Measurements from ENCODE around the gene CACNA2D2.

The CACNA2D2 gene

GRCh38 chr3:50475348-50475747 lies 28.1 kb downstream of the CACNA2D2 start:
- no peaks in the 10 kb centered on the region for H3K36me3 ChIP-seq (ENCODE audit: control insufficient read depth in 2 of 2, insufficient read depth in 1 of 2, low read length in 2 of 2)
- H3K4me3 ChIP-seq (ENCODE audit: low read depth, low read length): no peak overlapping the region
- H3K4me1 ChIP-seq (ENCODE audit: control insufficient read depth, insufficient read depth, low read length): no peaks in the 10 kb centered on the region
- no peaks in the 10 kb centered on the region for H3K9me3 ChIP-seq (ENCODE audit: control insufficient read depth, insufficient read depth, low read depth, low read length)
- H3K27ac ChIP-seq (ENCODE audit: extremely low read depth, low read depth, low read length): no peak overlapping the region
- ChIA-PET POLR2A (no interaction called here), CTCF (interaction anchor here (0.9 kb wide), 1 partner anchor 44 kb away, joined by 3 read pairs; no protein-coding TSS in a partner anchor)
- TF ChIP-seq ZNF792 (tag by site-specific recombination; IDR thresholded peaks at IDR 0.05) (no peak), ZNF239 (tag by site-specific recombination; IDR thresholded peaks at IDR 0.05) (no peak), ZNF529 (tag by site-specific recombination; IDR thresholded peaks at IDR 0.05; ENCODE audit: insufficient replicate concordance) (no peak), ZNF514 (tag by site-specific recombination; IDR thresholded peaks at IDR 0.05) (no peak), ZNF26 (tag by site-specific recombination; IDR thresholded peaks at IDR 0.05) (no peak), ZNF544 (tag by site-specific recombination; IDR thresholded peaks at IDR 0.05) (no peak)
- TF ChIP-seq, protein P1, sequence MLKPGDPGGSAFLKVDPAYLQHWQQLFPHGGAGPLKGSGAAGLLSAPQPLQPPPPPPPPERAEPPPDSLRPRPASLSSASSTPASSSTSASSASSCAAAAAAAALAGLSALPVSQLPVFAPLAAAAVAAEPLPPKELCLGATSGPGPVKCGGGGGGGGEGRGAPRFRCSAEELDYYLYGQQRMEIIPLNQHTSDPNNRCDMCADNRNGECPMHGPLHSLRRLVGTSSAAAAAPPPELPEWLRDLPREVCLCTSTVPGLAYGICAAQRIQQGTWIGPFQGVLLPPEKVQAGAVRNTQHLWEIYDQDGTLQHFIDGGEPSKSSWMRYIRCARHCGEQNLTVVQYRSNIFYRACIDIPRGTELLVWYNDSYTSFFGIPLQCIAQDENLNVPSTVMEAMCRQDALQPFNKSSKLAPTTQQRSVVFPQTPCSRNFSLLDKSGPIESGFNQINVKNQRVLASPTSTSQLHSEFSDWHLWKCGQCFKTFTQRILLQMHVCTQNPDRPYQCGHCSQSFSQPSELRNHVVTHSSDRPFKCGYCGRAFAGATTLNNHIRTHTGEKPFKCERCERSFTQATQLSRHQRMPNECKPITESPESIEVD (tag by site-specific recombination; IDR thresholded peaks at IDR 0.05): no peak

- ChIA-PET CTCF (interaction anchor here (0.9 to 1.1 kb wide), 2 partner anchors 44 to 127 kb away, joined by 3 read pairs; no protein-coding TSS in a partner anchor), POLR2A (no interaction called here)
- no peaks in the 10 kb centered on the region for H3K9me3 ChIP-seq (ENCODE audit: control insufficient read depth, insufficient read depth, low read depth, low read length)
Measured at GRCh38 chr3:50474717-50475116, 28.7 kb downstream of the CACNA2D2 start.

DNA sequence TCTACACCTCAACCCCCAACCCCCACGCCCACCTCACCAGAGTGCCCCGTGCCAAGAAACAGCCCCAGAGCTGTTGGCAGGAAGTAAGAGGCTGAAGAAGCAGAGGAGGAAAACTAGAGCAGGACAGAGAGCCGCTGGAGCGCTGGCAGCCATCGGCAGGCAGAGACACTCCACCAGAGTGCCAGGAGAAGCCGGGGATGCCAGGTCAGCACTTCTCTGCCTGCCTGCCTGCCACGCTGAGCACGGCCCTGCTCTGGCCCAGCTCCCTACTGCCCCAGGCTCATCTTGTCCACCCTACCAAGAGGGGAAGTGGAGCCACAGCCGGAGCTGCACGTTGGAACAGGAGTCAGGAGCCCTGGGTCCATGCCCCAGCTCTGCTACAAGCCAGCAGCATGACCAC lies 29.7 kb downstream of the CACNA2D2 start:
- H3K4me3 ChIP-seq (ENCODE audit: low read depth, low read length): no peak overlapping the region
- H3K4me1 ChIP-seq (ENCODE audit: control insufficient read depth, insufficient read depth, low read length): no peaks in the 10 kb centered on the region
- no peak overlapping the region for H3K27ac ChIP-seq (ENCODE audit: extremely low read depth, low read depth, low read length)
- H3K9me3 ChIP-seq (ENCODE audit: control insufficient read depth, insufficient read depth, low read depth, low read length): no peaks in the 10 kb centered on the region
- ChIA-PET POLR2A (interaction anchor here (0.6 kb wide), 1 partner anchor 209 kb away, joined by 3 read pairs; no protein-coding TSS in a partner anchor), CTCF (interaction anchor here (1.1 kb wide), 1 partner anchor 126 kb away, joined by 3 read pairs; no protein-coding TSS in a partner anchor)
- H3K36me3 ChIP-seq (ENCODE audit: control insufficient read depth in 2 of 2, insufficient read depth in 1 of 2, low read length in 2 of 2): no peaks in the 10 kb centered on the region
- TF ChIP-seq ZIC2 (tag by site-specific recombination; IDR thresholded peaks at IDR 0.05): no peak
- TF ChIP-seq ZNF76 (tag by site-specific recombination; IDR thresholded peaks at IDR 0.05; ENCODE audit: borderline replicate concordance, low read depth): no peak
- TF ChIP-seq ZNF510 (tag by site-specific recombination; IDR thresholded peaks at IDR 0.05; ENCODE audit: insufficient replicate concordance): no peak
- TF ChIP-seq TCF7L2 (IDR thresholded peaks at IDR 0.05; ENCODE audit: borderline replicate concordance, low read depth, low read length): no peak
- no peak for TF ChIP-seq ZNF747 (tag by site-specific recombination; IDR thresholded peaks at IDR 0.05)
- TF ChIP-seq, protein P2, sequence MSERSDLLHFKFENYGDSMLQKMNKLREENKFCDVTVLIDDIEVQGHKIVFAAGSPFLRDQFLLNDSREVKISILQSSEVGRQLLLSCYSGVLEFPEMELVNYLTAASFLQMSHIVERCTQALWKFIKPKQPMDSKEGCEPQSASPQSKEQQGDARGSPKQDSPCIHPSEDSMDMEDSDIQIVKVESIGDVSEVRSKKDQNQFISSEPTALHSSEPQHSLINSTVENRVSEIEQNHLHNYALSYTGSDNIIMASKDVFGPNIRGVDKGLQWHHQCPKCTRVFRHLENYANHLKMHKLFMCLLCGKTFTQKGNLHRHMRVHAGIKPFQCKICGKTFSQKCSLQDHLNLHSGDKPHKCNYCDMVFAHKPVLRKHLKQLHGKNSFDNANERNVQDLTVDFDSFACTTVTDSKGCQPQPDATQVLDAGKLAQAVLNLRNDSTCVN (tag by site-specific recombination; optimal IDR thresholded peaks at IDR 0.05): no peak
- no peak for TF ChIP-seq ZNF513 (tag by site-specific recombination; IDR thresholded peaks at IDR 0.05)
- TF ChIP-seq ZNF274 (IDR thresholded peaks at IDR 0.05; ENCODE audit: low read length): no peak
- no peak for TF ChIP-seq ZNF274 (tag by site-specific recombination; IDR thresholded peaks at IDR 0.05; ENCODE audit: borderline replicate concordance)
- no peak for TF ChIP-seq ZNF302 (tag by site-specific recombination; IDR thresholded peaks at IDR 0.05; ENCODE audit: low read depth)
- TF ChIP-seq YY1 (tag by site-specific recombination; IDR thresholded peaks at IDR 0.05): no peak
- TF ChIP-seq ZNF701 (tag by site-specific recombination; IDR thresholded peaks at IDR 0.05): no peak
- TF ChIP-seq BCL11A (tag by site-specific recombination; IDR thresholded peaks at IDR 0.05; ENCODE audit: low read depth): no peak
- TF ChIP-seq KLF8 (tag by site-specific recombination; IDR thresholded peaks at IDR 0.05): no peak
- TF ChIP-seq ZSCAN5A (tag by site-specific recombination; IDR thresholded peaks at IDR 0.05): no peak
- no peak for TF ChIP-seq ZNF184 (tag by site-specific recombination; IDR thresholded peaks at IDR 0.05)
- TF ChIP-seq ZSCAN23 (tag by site-specific recombination; IDR thresholded peaks at IDR 0.05): no peak
- no peak for TF ChIP-seq GLI4 (tag by site-specific recombination; IDR thresholded peaks at IDR 0.05)

More at GRCh38 chr3:50474717-50475116, 28.7 kb downstream of the CACNA2D2 start:
- TF ChIP-seq ZNF600 (tag by site-specific recombination; IDR thresholded peaks at IDR 0.05): peak; percentile 65
- no peak for TF ChIP-seq ZNF223 (tag by site-specific recombination; IDR thresholded peaks at IDR 0.05)
- Histone ChIP-seq H3K27ac (ENCODE audit: extremely low read depth, low read depth, low read length) (no peak overlapping the region), H3K4me3 (ENCODE audit: low read depth, low read length) (no peak overlapping the region), H3K4me1 (ENCODE audit: control insufficient read depth, insufficient read depth, low read length) (no peaks in the 10 kb centered on the region), H3K36me3 (ENCODE audit: control insufficient read depth in 2 of 2, insufficient read depth in 1 of 2, low read length in 2 of 2) (no peaks in the 10 kb centered on the region)

Data from HEK293 (cell line).